ENCODE results near the gene HAND1. TPM values are rescaled to one million over a fixed set of nuclear protein-coding genes. Genes with fewer than 3 reads are reported as not detected.

HAND1 gene
- total RNA-seq, result not detected

DNA sequence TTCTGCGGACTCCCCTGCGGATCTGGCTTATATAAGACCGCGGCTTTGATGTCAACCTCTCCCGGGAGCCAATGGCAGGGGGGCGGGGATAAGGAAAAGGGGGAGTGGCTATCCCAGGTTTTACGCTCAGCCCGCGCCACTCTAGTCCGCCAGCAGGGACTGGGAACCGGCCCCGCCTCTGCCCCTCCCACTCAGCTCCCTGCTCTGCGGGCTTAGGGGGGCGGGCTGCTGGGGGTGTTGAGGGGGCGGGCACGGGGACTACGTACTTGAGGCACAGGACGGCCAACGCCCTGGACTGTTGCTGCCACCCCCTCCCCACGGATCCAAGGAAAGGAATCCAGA, at the start of gene HAND1:
TSS of gene HAND1 (minus strand) at position 4 of the 342 bp plus-strand sequence. CDS start 219 bp downstream, outside the sequence.
- H3K9me3 ChIP-seq, result no peaks in the 10 kb centered on the region
- H3K36me3 ChIP-seq, result no peaks in the 10 kb centered on the region
- peaks cover 33 to 100% (median 99%) of the 10 kb centered on the region in 4 donors for H3K27me3 ChIP-seq
- intact Hi-C loops (cut with DNase I), result no loop called here
- H3K4me1 ChIP-seq, result peaks cover 56 to 78% (median 70%) of the 10 kb centered on the region in 4 donors
- H3K4me3 ChIP-seq, result peak within 1 kb of the TSS; percentile 38 to 50 (median 42)
- H3K27ac ChIP-seq (replicated peaks in 1 of 4), result no peak within 1 kb of the TSS
- WGBS, result 2% methylated on average over 7 of the region's 20 CpGs
- DNase-seq (ENCODE audit: extremely low spot score), result no peak
- TF ChIP-seq EP300 (IDR thresholded peaks at IDR 0.05) (no peak), POLR2A (IDR thresholded peaks at IDR 0.05; ENCODE audit: low read depth) (no peak), POLR2AphosphoS5 (IDR thresholded peaks at IDR 0.05) (no peak), CTCF (IDR thresholded peaks at IDR 0.05) (no peak)

GRCh38 chr5:154526231-154527226, 48.5 kb upstream of the HAND1 start:
- H3K27me3 ChIP-seq, result peaks cover 0 to 25% (median 2%) of the 10 kb centered on the region in 4 donors
- no peak overlapping the region for H3K4me3 ChIP-seq
- H3K36me3 ChIP-seq, result no peaks in the 10 kb centered on the region
- H3K27ac ChIP-seq (replicated peaks in 1 of 4), result no peak overlapping the region
- no peaks in the 10 kb centered on the region for H3K9me3 ChIP-seq
- intact Hi-C loops (cut with DNase I), result no loop called here
- no peaks in the 10 kb centered on the region for H3K4me1 ChIP-seq
- no peak for DNase-seq (ENCODE audit: extremely low spot score)
- 88% methylated on average over 9 of the region's 12 CpGs for WGBS
- TF ChIP-seq CTCF (IDR thresholded peaks at IDR 0.05), result no peak
- TF ChIP-seq POLR2AphosphoS5 (IDR thresholded peaks at IDR 0.05), result no peak
- TF ChIP-seq POLR2A (IDR thresholded peaks at IDR 0.05; ENCODE audit: low read depth), result no peak
- TF ChIP-seq EP300 (IDR thresholded peaks at IDR 0.05), result no peak

GRCh38 chr5:154524859-154525258, 46.8 kb upstream of the HAND1 start:
- H3K27me3 ChIP-seq, result peaks cover 0 to 39% (median 6%) of the 10 kb centered on the region in 4 donors
- no peak overlapping the region for H3K27ac ChIP-seq (replicated peaks in 1 of 4)
- TF ChIP-seq POLR2AphosphoS5 (IDR thresholded peaks at IDR 0.05), result no peak
- TF ChIP-seq CTCF (IDR thresholded peaks at IDR 0.05), result no peak
- no peak for TF ChIP-seq POLR2A (IDR thresholded peaks at IDR 0.05; ENCODE audit: low read depth)
- H3K4me3 ChIP-seq, result no peak overlapping the region
- H3K36me3 ChIP-seq, result no peaks in the 10 kb centered on the region
- intact Hi-C loops (cut with DNase I), result no loop called here
- DNase-seq (ENCODE audit: extremely low spot score), result no peak
- 69% methylated on average over 2 of the region's 2 CpGs for WGBS
- no peaks in the 10 kb centered on the region for H3K9me3 ChIP-seq
- H3K4me1 ChIP-seq, result peaks cover 0 to 7% (median 3%) of the 10 kb centered on the region in 4 donors

DNA sequence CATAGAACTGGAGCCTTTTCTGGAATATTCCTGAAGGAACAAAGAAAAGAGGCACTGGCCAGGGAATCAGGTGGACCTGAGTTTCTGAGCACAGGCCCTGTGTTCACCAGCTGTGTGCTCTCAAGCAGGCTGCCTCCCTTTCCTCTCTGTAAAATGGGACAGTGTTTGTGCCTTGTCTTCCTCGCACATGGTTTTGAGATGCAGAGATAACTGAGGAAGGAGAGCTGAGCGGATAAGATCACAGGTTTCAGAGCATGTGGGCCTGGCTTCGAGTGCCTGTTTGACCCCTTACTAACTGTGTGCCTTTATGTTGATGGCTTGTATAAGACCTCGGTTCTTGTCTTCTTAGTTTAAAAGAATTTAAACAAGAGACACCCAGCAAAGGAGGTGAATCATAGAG, 46.2 kb upstream of the HAND1 start:
- peaks cover 0 to 7% (median 3%) of the 10 kb centered on the region in 4 donors for H3K4me1 ChIP-seq
- H3K27ac ChIP-seq (replicated peaks in 1 of 4), result no peak overlapping the region
- DNase-seq (ENCODE audit: extremely low spot score), result no peak
- intact Hi-C loops (cut with DNase I), result no loop called here
- H3K27me3 ChIP-seq, result peaks cover 0 to 44% (median 6%) of the 10 kb centered on the region in 4 donors
- TF ChIP-seq EP300 (IDR thresholded peaks at IDR 0.05) (no peak), POLR2A (IDR thresholded peaks at IDR 0.05; ENCODE audit: low read depth) (no peak), CTCF (IDR thresholded peaks at IDR 0.05) (no peak), POLR2AphosphoS5 (IDR thresholded peaks at IDR 0.05) (no peak)
- H3K4me3 ChIP-seq, result no peak overlapping the region
- no peaks in the 10 kb centered on the region for H3K9me3 ChIP-seq
- no peaks in the 10 kb centered on the region for H3K36me3 ChIP-seq
- 80% methylated on average over 4 of the region's 4 CpGs for WGBS

Data from esophagus muscularis mucosa (tissue), 4 donors.